Measurements from ENCODE around the gene CRYBB1.

The CRYBB1 gene

GRCh38 chr22:26617271-26618199 lies at the start of gene CRYBB1:
Gene CRYBB1, minus strand, starts transcription at chr22:26618027. Its CDS starts 1,708 bp downstream, at chr22:26616319.
- Histone ChIP-seq H3K36me3 (ENCODE audit: insufficient read depth, low read length) (no peaks in the 10 kb centered on the region), H3K9ac (ENCODE audit: low read depth, low read length) (no peak within 1 kb of the TSS), H3K4me1 (ENCODE audit: insufficient read depth, low read length) (peaks cover 40% of the 10 kb centered on the region), H3K9me3 (ENCODE audit: control insufficient read depth, insufficient read depth, low read length) (no peaks in the 10 kb centered on the region)

- no peaks in the 10 kb centered on the region for H3K9me3 ChIP-seq (ENCODE audit: control insufficient read depth, insufficient read depth, low read length)
- peaks cover 33% of the 10 kb centered on the region for H3K4me1 ChIP-seq (ENCODE audit: insufficient read depth, low read length)
- no peak overlapping the region for H3K9ac ChIP-seq (ENCODE audit: low read depth, low read length)
- no peaks in the 10 kb centered on the region for H3K36me3 ChIP-seq (ENCODE audit: insufficient read depth, low read length)
Observed at GRCh38 chr22:26667140-26667539, 49.3 kb upstream of the CRYBB1 start.

- Histone ChIP-seq H3K9me3 (ENCODE audit: control insufficient read depth, insufficient read depth, low read length) (no peaks in the 10 kb centered on the region), H3K4me1 (ENCODE audit: insufficient read depth, low read length) (peaks cover 31% of the 10 kb centered on the region), H3K36me3 (ENCODE audit: insufficient read depth, low read length) (no peaks in the 10 kb centered on the region)
Observed at GRCh38 chr22:26665813-26666231, 48.0 kb upstream of the CRYBB1 start.

GRCh38 chr22:26663374-26663923 lies 45.6 kb upstream of the CRYBB1 start:
- Histone ChIP-seq H3K4me1 (ENCODE audit: insufficient read depth, low read length) (peaks cover 28% of the 10 kb centered on the region), H3K36me3 (ENCODE audit: insufficient read depth, low read length) (no peaks in the 10 kb centered on the region), H3K9ac (ENCODE audit: low read depth, low read length) (no peak overlapping the region), H3K9me3 (ENCODE audit: control insufficient read depth, insufficient read depth, low read length) (no peaks in the 10 kb centered on the region)

More at GRCh38 chr22:26665813-26666231, 48.0 kb upstream of the CRYBB1 start:
- no peak overlapping the region for H3K9ac ChIP-seq (ENCODE audit: low read depth, low read length)

- H3K9ac ChIP-seq (ENCODE audit: low read depth, low read length) = no peak overlapping the region
- H3K9me3 ChIP-seq (ENCODE audit: control insufficient read depth, insufficient read depth, low read length) = no peaks in the 10 kb centered on the region
- no peaks in the 10 kb centered on the region for H3K36me3 ChIP-seq (ENCODE audit: insufficient read depth, low read length)
- peaks cover 27% of the 10 kb centered on the region for H3K4me1 ChIP-seq (ENCODE audit: insufficient read depth, low read length)
Observed at GRCh38 chr22:26662160-26662559, 44.3 kb upstream of the CRYBB1 start.

GRCh38 chr22:26660961-26661578 lies 43.2 kb upstream of the CRYBB1 start:
- H3K9ac ChIP-seq (ENCODE audit: low read depth, low read length) = 0 out of 2 replicates have a peak overlapping the region, but pooled peaks have one; percentile 14
- no peaks in the 10 kb centered on the region for H3K36me3 ChIP-seq (ENCODE audit: insufficient read depth, low read length)
- H3K4me1 ChIP-seq (ENCODE audit: insufficient read depth, low read length) = peaks cover 26% of the 10 kb centered on the region
- no peaks in the 10 kb centered on the region for H3K9me3 ChIP-seq (ENCODE audit: control insufficient read depth, insufficient read depth, low read length)

- no peak overlapping the region for H3K9ac ChIP-seq (ENCODE audit: low read depth, low read length)
- H3K4me1 ChIP-seq (ENCODE audit: insufficient read depth, low read length) = peaks cover 19% of the 10 kb centered on the region
- no peaks in the 10 kb centered on the region for H3K9me3 ChIP-seq (ENCODE audit: control insufficient read depth, insufficient read depth, low read length)
- no peaks in the 10 kb centered on the region for H3K36me3 ChIP-seq (ENCODE audit: insufficient read depth, low read length)
Observed at GRCh38 chr22:26660356-26660755, 42.5 kb upstream of the CRYBB1 start.

- H3K9me3 ChIP-seq (ENCODE audit: control insufficient read depth, insufficient read depth, low read length) = no peaks in the 10 kb centered on the region
- peak overlapping the region; percentile 48; the same call in 1 of the 2 replicates for H3K9ac ChIP-seq (ENCODE audit: low read depth, low read length)
- H3K36me3 ChIP-seq (ENCODE audit: insufficient read depth, low read length) = no peaks in the 10 kb centered on the region
- H3K4me1 ChIP-seq (ENCODE audit: insufficient read depth, low read length) = peaks cover 17% of the 10 kb centered on the region
Observed at GRCh38 chr22:26658671-26659478, 41.0 kb upstream of the CRYBB1 start.

- no peaks in the 10 kb centered on the region for H3K36me3 ChIP-seq (ENCODE audit: insufficient read depth, low read length)
- H3K9me3 ChIP-seq (ENCODE audit: control insufficient read depth, insufficient read depth, low read length) = no peaks in the 10 kb centered on the region
- peaks cover 17% of the 10 kb centered on the region for H3K4me1 ChIP-seq (ENCODE audit: insufficient read depth, low read length)
- H3K9ac ChIP-seq (ENCODE audit: low read depth, low read length) = peak overlapping the region; percentile 48; the same call in 1 of the 2 replicates
Observed at GRCh38 chr22:26658161-26658560, 40.3 kb upstream of the CRYBB1 start.

- Histone ChIP-seq H3K4me1 (ENCODE audit: insufficient read depth, low read length) (peaks cover 17% of the 10 kb centered on the region), H3K9me3 (ENCODE audit: control insufficient read depth, insufficient read depth, low read length) (no peaks in the 10 kb centered on the region), H3K9ac (ENCODE audit: low read depth, low read length) (peak within 1 kb of the TSS; percentile 48), H3K36me3 (ENCODE audit: insufficient read depth, low read length) (no peaks in the 10 kb centered on the region)
Observed at GRCh38 chr22:26656891-26657851, 39.3 kb upstream of the CRYBB1 start, which contains the start of gene MIAT. Gene MIAT, plus strand, starts transcription at chr22:26657588.

- Histone ChIP-seq H3K4me1 (ENCODE audit: insufficient read depth, low read length) (peaks cover 11% of the 10 kb centered on the region), H3K9me3 (ENCODE audit: control insufficient read depth, insufficient read depth, low read length) (no peaks in the 10 kb centered on the region), H3K9ac (ENCODE audit: low read depth, low read length) (no peak overlapping the region), H3K36me3 (ENCODE audit: insufficient read depth, low read length) (no peaks in the 10 kb centered on the region)
Observed at GRCh38 chr22:26651815-26652214, 34.0 kb upstream of the CRYBB1 start.

- Histone ChIP-seq H3K36me3 (ENCODE audit: insufficient read depth, low read length) (no peaks in the 10 kb centered on the region), H3K4me1 (ENCODE audit: insufficient read depth, low read length) (peaks cover 21% of the 10 kb centered on the region), H3K9me3 (ENCODE audit: control insufficient read depth, insufficient read depth, low read length) (no peaks in the 10 kb centered on the region), H3K9ac (ENCODE audit: low read depth, low read length) (no peak overlapping the region)
Observed at GRCh38 chr22:26650722-26651421, 33.0 kb upstream of the CRYBB1 start.

Measured in ES-I3 (cell line).